HG03439 (cell line): ENCODE results near the gene PQBP1.
"Not testable (repeated sequence)": the region's sequence is repeated elsewhere in the genome, so short reads cannot be mapped to it uniquely, and the experiment has no call there.

Source experiments
- ATAC-seq: cut with Tn5 transposase; IDR thresholded peaks from one replicate; pipeline ENCODE4 v1.9.1; 2021; ENCODE audit warnings: mild to moderate bottlenecking, moderate library complexity; ENCODE audit not compliant: unreplicated experiment

The PQBP1 gene, protein sequence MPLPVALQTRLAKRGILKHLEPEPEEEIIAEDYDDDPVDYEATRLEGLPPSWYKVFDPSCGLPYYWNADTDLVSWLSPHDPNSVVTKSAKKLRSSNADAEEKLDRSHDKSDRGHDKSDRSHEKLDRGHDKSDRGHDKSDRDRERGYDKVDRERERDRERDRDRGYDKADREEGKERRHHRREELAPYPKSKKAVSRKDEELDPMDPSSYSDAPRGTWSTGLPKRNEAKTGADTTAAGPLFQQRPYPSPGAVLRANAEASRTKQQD

DNA sequence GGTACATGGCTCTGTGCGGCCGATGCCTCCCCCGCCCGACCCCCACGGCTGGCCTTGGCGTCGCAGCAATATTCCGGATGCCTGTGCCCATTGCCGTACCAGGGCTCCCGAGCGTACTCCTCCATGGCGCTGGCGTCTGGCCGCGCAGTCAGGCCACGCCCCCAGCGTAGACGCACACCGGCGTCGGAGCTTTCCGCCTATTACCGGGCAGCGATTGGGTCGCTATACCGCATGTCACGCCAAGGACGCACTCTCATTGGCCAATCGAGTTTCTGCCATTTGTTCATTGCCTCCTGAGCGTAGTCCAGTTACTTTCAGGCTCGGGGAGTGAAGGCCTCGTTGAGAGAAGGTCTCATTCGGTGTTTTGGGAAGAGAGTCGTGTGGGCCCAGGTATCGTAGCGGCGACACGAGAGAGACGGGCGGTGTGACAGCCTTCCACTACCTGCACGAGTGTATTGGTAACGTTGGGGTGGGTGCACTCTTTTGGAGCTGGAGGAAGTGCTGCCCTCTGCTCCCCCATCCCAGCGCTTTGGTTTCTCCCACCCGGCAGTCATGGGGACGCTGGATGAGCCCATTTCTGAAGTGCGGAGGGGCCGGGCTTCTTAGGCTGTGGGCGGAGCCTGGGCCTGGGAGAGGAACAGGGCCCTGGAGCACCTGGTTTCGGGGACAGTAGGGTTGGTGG, at the start of gene PQBP1, which contains the start of gene TIMM17B:
PQBP1 (plus strand) TSS at position 306 of the 682 bp plus-strand sequence. CDS start 580 bp downstream, outside the sequence.
TIMM17B (minus strand) TSS at position 144 of the 682 bp plus-strand sequence; CDS start at position 125, 19 bp downstream.
- peak; percentile 83 for ATAC-seq

DNA sequence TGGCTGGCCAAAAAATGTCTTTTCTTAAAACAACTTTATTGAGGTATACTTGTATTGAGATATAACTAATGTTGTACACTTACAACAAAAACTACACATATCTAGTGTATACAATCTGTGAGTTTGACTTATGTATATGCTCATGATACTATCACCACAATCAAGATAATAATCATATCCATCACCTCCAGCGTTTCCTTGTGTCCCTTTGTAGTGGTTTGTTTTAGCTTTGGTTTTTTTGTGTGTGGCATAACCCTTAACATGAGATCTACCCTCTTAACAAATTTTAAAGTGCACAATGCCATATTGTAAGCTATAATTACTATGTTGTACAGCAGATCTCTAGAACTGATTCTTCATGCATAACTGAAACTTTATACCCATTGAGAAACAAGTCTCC, 48.9 kb upstream of the PQBP1 start:
- no peak for ATAC-seq

DNA sequence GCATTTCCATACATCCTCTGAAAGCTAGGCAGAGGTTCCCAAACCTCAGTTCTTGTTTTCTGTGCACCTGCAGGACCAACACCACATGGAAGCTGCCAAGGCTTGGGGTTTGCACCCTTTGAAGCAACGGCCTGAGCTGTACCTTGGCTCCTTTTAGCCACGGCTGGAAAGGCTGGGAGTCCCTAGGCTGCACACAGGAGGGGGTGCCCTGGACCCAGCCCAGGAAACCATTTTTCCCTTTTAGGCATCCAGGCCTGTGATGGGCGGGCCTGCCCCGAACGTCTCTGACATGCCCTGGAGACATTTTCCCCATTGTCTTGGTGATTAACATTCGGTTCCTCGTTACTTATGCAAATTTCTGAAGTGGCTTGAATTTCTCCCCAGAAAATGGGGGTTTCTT, 44.9 kb upstream of the PQBP1 start:
- ATAC-seq, result no peak

DNA sequence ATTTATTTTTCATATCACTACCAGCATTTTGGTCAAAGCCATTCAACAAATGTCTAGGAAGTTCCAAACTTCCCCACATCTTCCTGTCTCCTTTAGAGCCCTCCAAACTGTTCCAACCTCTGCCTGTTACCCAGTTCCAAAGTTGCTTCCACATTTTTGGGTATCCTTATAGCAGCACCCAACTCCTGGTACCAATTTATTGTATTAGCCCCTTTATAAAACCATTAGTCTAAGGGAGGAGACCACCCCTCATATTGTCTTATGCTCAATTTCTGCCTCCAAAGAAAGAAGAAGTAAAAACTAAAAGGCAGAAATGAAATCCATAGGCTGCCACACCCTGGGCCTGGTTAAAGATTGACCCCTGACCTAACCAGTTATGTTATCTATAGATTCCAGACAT, 44.2 kb upstream of the PQBP1 start:
- not testable (repeated sequence) for ATAC-seq

DNA sequence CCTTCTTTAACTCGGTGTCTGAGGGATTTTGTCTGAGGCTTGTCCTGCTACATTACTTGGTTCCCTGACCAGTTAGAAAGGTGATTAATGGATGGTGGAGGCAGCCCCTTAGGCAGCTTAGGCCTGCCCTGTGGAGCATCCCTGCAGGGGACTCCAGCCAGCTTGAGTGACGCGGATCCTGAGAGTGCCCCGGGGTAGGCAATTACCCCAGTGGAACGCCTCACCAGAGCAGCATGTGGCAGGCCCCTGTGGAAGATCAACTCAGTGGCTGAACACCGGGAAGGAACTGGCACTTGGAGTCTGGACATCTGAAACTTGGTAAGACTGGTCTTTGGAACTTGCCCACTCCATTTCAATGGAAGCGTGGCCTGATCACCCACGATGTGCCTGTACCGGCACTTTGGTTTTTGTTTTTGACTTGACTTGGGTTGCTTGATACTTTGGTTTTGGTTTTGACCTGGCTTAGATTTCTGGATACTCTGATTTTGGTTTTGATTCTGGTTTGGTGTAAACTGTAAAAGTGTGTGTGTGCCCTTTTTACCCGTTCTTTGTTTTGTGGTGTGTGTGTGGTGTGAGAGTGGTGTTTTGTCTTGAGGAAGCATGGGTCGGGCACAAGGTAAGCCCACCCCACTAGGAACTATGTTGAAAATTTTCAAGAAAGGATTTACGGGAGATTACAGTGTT, 43.5 kb upstream of the PQBP1 start:
- ATAC-seq, result not testable (repeated sequence)

DNA sequence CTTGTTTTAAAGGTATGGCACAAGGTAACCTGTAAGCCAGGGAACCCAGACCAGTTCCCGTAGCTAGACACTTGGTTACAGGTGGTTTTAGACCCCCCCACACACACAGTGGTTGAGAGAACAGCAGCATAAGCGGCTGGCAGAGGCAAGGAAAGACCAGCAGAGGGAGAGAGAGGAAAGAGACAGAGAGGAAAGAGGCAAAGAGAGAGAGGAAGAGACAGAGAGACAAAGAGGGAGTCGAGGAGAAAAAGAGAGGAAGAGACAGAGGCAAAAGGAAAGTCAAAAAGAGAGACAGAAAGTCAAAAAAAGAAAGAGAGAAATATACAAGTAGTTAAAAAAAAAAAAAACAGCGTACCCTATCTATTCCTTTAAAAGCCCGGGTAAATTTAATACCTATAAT, 42.8 kb upstream of the PQBP1 start:
- ATAC-seq, result no peak

DNA sequence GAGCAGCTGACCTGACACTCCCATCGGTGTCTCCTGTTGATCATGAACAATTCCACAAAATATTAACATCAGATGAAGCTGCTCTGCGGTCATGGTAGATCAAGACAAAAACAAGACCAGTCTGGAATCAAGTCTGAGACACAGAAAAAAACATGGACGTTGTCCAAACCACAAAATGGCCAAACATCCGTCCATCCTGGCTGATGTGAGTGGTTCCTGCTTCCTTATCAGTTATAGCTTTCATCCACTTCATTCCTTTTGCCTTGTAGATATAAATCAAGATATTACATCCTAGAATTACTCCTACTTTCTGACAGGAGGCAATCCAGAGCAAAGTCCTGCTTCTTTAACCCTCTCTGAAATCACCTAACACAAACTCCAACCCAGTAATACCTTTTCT, 33.5 kb upstream of the PQBP1 start:
- ATAC-seq, result no peak

DNA sequence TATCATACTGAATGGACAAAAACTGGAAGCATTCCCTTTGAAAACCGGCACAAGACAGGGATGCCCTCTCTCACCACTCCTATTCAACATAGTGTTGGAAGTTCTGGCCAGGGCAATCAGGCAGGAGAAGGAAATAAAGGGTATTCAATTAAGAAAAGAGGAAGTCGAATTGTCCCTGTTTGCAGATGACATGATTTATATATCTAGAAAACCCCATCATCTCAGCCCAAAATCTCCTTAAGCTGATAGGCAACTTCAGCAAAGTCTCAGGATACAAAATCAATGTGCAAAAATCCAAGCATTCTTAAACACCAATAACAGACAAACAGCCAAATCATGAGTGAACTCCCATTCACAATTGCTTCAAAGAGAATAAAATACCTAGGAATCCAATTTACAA, 25.7 kb upstream of the PQBP1 start:
- not testable (repeated sequence) for ATAC-seq

DNA sequence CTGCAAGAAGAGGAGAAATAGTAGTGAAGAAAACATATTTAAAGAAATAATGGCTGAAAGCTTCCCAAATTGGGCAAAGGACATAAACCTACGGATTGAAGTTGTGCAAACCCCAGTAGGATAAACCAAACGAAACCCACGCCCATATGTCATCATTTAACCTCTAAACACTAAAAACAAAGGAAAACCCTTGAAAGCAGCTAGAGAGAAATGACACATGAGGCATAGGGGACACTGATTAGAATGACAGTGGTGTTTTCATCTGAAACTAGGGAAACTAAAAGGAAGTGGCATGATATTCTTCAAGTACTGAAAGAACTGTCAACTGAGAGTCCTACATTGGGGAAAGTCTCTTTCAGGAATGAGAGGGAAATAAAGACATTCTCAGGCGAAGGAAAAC, 20.8 kb upstream of the PQBP1 start:
- not testable (repeated sequence) for ATAC-seq

DNA sequence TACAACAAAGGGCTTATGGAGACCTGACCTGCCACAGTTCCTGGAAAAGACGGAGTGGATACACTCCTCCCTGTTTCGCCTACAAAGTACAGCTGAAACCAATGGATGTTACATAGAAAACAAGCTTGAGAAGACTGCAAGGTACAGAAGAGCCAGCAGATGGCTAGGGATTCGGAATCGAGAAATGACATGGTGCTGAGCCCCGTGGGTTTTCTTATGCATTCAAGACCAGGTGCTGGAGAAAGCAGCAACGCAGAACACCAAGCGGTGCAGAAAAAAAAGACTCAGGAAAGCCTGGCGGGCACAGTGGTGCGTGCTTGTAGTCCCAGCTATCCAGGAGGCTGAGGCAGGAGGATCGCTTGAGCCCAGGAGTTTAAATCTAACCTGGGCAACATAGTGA, 14.0 kb upstream of the PQBP1 start:
- no peak for ATAC-seq

DNA sequence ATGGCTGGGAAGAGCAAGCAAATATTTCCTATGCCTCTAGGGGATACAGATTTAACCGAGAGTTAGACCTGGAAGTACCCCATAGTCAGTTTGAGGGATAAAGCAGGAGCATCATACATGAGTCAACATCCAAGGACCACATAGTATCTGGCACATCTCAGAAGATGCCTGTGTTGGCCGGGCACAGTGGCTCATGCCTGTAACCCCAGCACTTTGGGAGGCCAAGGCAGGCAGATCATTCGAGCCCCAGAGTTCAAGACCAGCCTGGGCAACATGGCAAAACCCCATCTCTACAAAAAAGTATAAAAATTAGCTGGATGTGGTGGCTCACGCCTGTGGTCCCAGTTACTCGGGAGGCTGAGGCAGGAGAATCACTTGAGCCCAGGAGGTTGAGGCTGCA, 11.1 kb upstream of the PQBP1 start:
- ATAC-seq, result not testable (repeated sequence)

DNA sequence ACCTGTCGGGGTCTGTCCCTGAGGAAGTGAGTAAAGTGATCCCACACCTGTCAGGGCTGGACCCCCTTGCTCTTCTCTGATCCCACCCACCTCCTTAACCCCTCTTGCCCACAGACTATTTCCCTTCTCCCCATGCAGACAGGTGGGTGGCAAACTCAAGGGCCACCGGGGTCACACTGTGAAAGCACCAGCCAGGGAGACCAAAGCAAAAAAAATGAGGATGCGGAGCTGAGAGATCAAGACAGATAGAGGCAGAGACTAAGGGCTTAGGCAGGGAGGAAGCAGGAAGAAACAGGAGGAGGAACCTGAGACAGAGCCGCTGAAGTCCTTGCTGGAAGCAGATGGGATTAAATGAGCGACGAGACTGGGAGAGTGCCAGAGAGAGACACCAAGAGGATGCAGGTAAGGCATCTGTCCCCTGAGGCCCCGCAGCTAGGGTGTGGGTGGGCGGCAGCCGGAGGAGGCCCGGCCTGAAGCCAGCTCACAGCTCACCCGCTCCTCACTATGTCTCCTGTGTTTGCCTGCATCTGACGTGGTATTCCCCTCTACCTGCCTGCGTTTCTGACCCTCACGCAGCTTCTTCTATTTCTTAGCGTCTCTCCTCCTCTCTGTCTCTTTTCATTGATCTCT, 7.3 kb upstream of the PQBP1 start:
- ATAC-seq, result no peak

DNA sequence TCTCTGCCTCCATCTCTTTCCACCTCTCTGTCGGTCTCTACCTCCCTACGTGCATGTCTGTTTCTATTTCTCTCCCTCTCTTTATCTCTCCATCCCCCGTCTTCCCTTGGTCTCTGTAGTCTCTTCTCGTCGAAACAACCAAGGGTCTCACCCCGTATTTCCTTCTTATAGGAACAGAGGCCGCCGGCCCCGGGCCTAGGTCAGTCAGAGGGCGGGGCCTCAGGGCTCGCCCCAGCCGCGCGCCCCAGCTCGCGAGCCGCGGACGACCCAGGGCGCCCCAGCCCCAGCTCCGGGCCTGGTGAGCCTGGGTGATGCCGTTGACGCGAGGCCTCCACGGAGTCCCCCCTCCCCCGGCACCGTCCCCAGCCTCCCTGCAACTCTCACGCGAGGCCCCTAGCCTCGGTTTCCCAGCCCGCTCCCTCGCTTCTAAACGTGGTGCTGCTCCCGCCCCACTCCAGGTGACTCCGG, 6.8 kb upstream of the PQBP1 start:
- ATAC-seq, result peak; percentile 38

DNA sequence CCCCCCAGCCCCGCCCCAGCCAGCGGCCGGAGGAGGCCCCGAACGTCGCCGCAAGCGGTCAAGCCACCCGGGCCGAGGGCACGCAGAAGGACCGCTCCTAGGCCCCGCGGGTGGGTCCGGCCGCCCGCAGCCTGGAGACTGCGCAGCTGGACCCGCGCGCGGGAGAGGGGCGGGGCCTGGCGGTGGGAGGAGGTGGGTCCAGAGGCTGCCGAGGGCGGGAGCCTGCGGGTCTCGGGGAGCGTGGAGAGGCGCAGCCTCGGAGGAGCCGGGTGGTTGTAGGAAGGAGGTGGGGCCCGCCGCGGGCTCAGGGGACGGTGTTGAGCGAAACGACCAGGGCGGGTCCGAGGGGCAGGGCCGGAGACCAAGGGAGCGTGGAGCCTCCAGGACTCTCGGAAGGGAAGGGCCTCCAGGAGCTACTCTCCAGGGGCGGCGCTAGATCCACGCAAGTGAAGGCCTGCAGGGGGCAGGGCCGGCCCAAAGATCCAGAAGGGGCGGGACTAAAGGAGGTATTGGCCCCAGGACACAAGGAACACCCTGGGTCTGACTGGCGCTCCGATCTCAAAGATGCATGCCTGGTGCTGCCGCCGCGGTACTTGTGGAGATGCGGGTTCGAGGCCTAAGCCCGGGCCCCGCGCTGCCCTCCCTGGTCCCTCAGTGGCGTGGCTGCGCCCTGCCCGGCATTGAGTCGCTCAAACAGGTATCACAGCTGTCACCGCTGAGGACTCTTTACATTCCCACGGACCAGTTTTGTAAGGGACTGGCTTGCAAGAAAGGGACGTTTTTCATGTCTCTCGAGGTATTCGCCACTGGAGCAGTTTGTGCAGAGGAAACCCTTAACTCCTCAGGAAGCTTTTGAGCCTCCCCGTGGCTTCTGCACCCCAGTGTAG, 6.1 kb upstream of the PQBP1 start:
- ATAC-seq, result peak; percentile 78

DNA sequence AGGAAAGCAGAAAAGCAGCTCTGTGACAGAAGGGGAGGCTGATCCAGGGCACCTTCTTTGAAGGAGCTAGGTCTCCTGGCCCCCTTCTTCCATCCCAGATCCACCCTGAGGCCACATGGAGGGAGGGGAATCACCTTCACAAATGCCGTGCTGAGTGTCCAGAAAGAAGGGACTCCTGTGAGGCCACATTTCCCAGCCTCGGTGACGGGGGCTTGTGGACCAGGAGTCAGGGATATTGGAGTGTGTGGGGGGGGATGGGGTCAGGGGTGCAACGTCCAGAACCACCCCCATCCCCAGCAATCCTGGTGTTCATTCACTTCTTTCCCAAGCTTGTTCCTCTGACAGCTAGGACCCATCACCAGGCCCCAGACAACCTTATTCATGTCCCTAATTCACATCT, 4.8 kb upstream of the PQBP1 start:
- ATAC-seq, result no peak

DNA sequence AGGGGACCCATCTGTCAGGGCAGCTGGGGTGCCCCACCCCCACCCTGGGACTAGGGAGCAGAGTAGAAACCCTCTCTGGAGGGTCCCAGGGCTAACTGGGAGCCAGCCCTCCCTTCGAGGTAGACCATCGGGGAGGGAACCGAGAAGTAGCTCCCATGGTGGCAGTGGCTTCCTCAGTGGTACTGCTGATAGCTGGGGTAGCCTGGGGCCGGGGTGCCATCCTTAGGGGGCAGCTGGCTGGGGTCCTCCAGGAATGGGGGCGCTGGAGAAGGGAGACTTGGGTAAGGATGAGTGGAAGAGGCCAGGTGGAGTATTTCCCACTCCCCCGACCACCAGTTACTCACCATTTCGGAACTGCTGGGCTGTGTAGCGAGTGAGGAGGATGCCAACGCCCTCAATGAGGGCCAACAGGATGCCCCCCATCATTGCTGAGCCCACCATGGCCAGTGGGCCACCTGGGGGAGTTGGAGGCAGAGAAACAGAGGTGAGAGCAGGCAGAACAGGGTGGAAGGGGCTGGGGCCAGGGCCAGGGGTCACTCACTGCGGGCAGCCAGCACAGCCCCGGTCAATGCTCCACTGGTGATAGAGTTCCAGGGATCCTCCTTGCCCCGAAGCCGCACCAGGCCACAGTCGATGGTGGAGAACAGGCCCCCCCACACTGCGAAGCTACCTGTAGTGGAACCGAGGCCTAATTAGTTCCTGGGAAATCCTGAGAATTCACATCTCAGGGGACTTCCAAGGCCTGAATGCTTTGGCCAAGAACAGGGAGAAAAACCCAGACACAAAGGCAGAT, 4.0 kb upstream of the PQBP1 start:
- no peak for ATAC-seq

DNA sequence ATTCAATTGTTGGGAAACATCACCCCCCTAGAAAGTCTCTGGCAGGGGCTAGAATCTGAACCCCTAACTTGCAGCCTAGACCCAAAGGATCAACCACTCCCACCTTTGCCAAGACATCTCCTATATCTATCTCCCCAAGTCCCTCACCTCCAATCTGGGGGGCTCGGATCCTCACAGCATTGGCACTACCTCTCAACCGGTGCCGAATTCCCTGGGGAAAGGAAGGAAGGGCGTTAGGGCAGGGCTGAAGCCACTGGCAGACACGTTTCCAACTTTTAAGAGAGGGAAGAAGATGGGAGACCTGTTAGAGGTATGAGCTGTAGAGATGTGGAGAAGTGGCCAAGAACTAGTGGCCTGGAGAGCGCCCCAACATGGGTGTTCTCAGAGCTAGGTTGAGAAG, 2.8 kb upstream of the PQBP1 start:
- no peak for ATAC-seq

DNA sequence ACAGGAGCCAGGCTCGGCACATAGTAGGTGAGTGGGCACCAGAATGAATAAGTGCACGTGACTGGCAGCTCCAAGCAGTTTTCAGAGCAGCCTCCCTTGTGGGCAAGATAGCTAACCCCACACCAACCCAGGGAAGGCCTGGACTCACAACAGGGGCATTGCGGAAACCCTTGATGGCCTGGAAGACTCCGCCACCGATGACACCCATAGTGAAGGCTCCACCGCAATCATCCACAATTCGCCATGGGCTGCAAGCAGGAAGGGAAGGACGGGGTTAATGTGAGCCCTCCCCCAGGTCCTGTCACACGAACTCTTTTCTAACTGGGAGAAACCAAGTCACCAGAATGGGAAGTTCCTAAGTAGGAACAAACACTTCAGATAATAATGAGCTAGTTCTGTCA, 1.1 kb upstream of the PQBP1 start:
- no peak for ATAC-seq

DNA sequence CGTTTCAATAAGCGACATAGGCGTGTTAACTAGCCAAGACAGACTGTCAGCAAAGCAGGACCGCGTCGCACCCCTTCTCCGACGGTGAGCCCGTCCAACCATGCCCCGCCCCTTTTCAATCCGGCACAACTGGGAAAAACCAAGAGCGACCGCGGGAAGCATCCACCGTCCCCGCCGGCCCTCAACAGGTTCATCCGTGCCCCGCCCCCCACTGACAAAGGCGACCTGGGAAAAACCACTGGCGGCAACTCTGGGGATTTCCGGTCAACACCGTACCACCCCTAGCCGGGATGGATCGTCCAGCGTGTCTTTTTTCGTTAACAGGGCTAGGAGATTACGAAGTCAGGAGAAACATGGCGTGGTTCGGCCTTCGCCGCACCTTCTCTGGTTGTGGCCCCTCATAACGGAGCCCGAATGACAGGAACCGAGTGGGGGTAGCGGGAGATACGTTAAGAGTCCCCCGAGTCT, 539 bp upstream of the PQBP1 start:
- ATAC-seq, result peak; percentile 12

DNA sequence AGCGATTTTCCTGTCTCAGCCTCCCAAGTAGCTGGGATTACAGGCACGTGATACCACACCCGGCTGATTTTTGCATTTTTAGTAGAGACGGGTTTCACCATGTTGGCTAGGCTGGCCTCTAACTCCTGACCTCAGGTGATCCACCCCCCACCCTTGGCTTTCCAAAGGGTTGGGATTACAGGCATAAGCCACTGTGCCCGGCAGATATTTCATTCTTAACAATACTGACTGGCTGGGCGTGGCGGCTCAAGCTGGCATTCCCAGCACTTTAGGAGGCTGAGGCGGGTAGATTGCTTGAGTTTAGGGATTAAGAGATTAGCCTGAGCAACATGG, 1.3 kb downstream of the PQBP1 start:
- ATAC-seq, result no peak
